HG03103 (cell line): ENCODE data around the gene MPP2.

Source experiments
- ATAC-seq: cut with Tn5 transposase; IDR thresholded peaks from one replicate; pipeline ENCODE4 v1.9.1; 2021; ENCODE audit warnings: low read depth; ENCODE audit not compliant: unreplicated experiment

The MPP2 gene

DNA sequence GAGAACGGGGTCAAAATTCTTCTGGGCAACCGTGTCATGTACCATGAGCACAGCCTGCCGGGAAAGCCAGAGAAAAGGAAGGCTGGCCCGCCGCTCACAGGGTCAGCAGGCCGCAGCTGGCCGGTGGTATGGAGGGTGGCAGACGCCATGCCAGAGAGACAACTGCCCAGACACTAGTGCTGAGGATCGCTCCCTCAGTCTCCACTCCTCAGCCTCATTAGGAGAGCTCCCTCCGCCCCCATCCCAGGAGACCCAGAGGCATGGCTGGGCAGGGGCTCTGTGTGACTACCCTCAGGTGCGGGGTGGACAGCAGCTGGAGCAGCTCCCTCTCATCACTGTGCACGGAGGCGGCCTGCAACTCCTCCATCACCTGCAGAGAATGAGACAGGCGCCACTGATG lies 77.6 kb downstream of the MPP2 start:
- ATAC-seq = no peak

DNA sequence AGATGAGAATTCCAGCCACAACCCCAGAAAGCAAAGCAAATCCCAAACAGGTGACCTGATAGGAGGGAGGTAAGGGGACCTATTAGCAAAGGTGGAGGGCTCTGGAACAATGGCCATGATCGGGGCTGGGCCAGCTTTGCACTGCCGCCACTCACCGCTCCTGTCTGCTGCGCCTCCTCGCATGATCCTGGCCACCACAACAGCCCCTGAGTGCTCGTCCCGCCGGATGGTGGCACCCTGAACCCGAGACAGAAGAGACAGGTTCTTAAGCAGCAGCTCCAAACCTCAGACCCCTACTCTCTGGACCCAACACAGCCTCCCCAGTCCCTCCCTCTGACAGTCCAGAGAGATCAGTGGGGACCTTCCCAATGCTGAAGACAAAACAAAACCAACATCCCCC lies 79.7 kb downstream of the MPP2 start:
- ATAC-seq = no peak

DNA sequence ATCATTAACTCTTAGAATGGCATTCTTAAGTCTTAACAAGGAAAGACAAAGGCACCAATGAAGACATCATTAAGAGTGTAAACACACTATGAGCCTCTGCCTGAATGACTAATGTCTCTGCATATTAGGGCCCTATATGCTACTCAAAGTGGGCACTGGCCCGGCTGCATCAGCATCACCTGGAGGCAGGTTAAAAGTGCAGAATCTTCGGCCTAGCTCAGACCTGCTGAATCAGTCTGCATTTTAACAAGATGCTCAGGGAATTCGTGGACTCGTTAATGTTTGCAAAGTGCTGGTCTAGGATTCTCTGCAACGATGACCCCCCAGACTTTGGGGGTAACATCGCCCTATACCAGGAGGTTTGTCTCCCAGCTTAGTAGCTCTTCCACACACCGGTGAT lies 81.1 kb downstream of the MPP2 start:
- no peak for ATAC-seq

DNA sequence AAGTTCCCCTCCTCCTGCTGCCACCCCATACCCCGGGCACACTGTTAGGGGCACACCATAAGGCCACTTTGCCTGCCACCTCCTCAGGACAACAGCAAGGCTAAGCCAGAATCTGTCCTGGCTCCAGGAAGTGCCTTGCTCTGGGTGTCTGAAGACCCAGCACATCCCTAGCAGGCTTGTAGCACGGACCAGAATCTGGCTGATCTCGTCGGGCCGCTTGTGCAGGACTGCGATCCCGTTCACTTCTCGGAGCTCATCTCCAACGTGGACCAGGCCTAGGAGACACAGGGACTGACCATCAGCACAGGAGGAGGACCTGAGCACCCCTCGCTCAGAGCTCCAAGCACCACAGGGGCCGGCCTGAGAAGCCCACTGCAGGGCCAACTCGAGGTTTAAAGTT lies 81.8 kb downstream of the MPP2 start:
- no peak for ATAC-seq
